ENCODE results near the gene TTC6. TPM values are rescaled to one million over a fixed set of nuclear protein-coding genes. Genes with fewer than 3 reads are reported as not detected.

TTC6 gene
- polyA plus RNA-seq, 3 donors = not detected

GRCh38 chr14:37637341-37637740, 41.9 kb downstream of the TTC6 start:
- H3K9me3 Mint-ChIP-seq = peaks cover 2 to 13% (median 7%) of the 10 kb centered on the region in 7 donors
- 100% methylated on average over 1 of the region's 4 CpGs for WGBS (ENCODE audit: insufficient coverage)
- Histone ChIP-seq H3K4me1 (ENCODE audit: control insufficient read depth in 1 of 2, insufficient read depth in 2 of 2, low read length in 2 of 2) (no peaks in the 10 kb centered on the region), H2AFZ (ENCODE audit: insufficient read depth, low read depth, low read length, poor library complexity, severe bottlenecking) (no peak overlapping the region), H3K36me3 (replicated peaks in 1 of 2; ENCODE audit: control insufficient read depth in 1 of 2, insufficient read depth in 2 of 2, low read length in 2 of 2) (no peaks in the 10 kb centered on the region), H4K20me1 (ENCODE audit: insufficient read depth, low read length) (no peaks in the 10 kb centered on the region), H3K27me3 (ENCODE audit: control insufficient read depth in 2 of 2, insufficient read depth in 2 of 2, low read length in 2 of 2) (no peaks in the 10 kb centered on the region), H3K4me3 (replicated peaks in 1 of 3; ENCODE audit: low read depth in 2 of 3, low read length in 3 of 3) (no peak overlapping the region), H3K27ac (ENCODE audit: low read depth in 1 of 2, low read length in 2 of 2) (no peak overlapping the region), H3K9ac (ENCODE audit: insufficient read depth, low read length, poor library complexity, severe bottlenecking) (no peak overlapping the region), H3K79me2 (ENCODE audit: insufficient read depth, low read length) (no peaks in the 10 kb centered on the region), H3K9me3 (replicated peaks in 1 of 2; ENCODE audit: control insufficient read depth in 1 of 2, insufficient read depth in 1 of 2, low read length in 2 of 2) (peaks cover 0 to 15% of the 10 kb centered on the region in 2 donors), H3K4me2 (replicated peaks; ENCODE audit: extremely low read depth, low read length, poor library complexity, severe bottlenecking) (no peak overlapping the region)
- no peak overlapping the region for H3K27ac Mint-ChIP-seq
- peaks cover 0 to 2% (median 2%) of the 10 kb centered on the region in 3 donors for H3K27me3 Mint-ChIP-seq (ENCODE audit: low read depth in 3 of 3)
- intact Hi-C loops (cut with micrococcal nuclease) = no loop called here
- no peaks in the 10 kb centered on the region for H3K36me3 Mint-ChIP-seq
- no peak for DNase-seq
- H3K4me1 Mint-ChIP-seq = no peaks in the 10 kb centered on the region
- H3K4me3 Mint-ChIP-seq = no peak overlapping the region
- TF ChIP-seq CTCF (IDR thresholded peaks at IDR 0.05) = no peak

GRCh38 chr14:37638599-37638998, 43.2 kb downstream of the TTC6 start:
- H3K4me1 ChIP-seq (ENCODE audit: control insufficient read depth in 1 of 2, insufficient read depth in 2 of 2, low read length in 2 of 2) = no peaks in the 10 kb centered on the region
- TF ChIP-seq CTCF (IDR thresholded peaks at IDR 0.05) = no peak
- no peaks in the 10 kb centered on the region for H3K36me3 ChIP-seq (replicated peaks in 1 of 2; ENCODE audit: control insufficient read depth in 1 of 2, insufficient read depth in 2 of 2, low read length in 2 of 2)
- H3K27ac Mint-ChIP-seq = no peak overlapping the region
- H3K4me3 ChIP-seq (replicated peaks in 1 of 3; ENCODE audit: low read depth in 2 of 3, low read length in 3 of 3) = no peak overlapping the region
- no peak overlapping the region for H3K27ac ChIP-seq (ENCODE audit: low read depth in 1 of 2, low read length in 2 of 2)
- H3K9ac ChIP-seq (ENCODE audit: insufficient read depth, low read length, poor library complexity, severe bottlenecking) = no peak overlapping the region
- H3K36me3 Mint-ChIP-seq = no peaks in the 10 kb centered on the region
- no peaks in the 10 kb centered on the region for H3K27me3 ChIP-seq (ENCODE audit: control insufficient read depth in 2 of 2, insufficient read depth in 2 of 2, low read length in 2 of 2)
- H4K20me1 ChIP-seq (ENCODE audit: insufficient read depth, low read length) = no peaks in the 10 kb centered on the region
- H3K4me2 ChIP-seq (replicated peaks; ENCODE audit: extremely low read depth, low read length, poor library complexity, severe bottlenecking) = no peak overlapping the region
- WGBS (ENCODE audit: insufficient coverage) = no CpG with 5 or more reads among the region's 2 CpGs
- H3K79me2 ChIP-seq (ENCODE audit: insufficient read depth, low read length) = no peaks in the 10 kb centered on the region
- H3K9me3 Mint-ChIP-seq = peaks cover 0 to 6% (median 2%) of the 10 kb centered on the region in 7 donors
- H2AFZ ChIP-seq (ENCODE audit: insufficient read depth, low read depth, low read length, poor library complexity, severe bottlenecking) = no peak overlapping the region
- H3K9me3 ChIP-seq (replicated peaks in 1 of 2; ENCODE audit: control insufficient read depth in 1 of 2, insufficient read depth in 1 of 2, low read length in 2 of 2) = peaks cover 0 to 3% of the 10 kb centered on the region in 2 donors
- intact Hi-C loops (cut with micrococcal nuclease) = no loop called here
- no peaks in the 10 kb centered on the region for H3K4me1 Mint-ChIP-seq
- H3K27me3 Mint-ChIP-seq (ENCODE audit: low read depth in 3 of 3) = peaks cover 0 to 2% (median 2%) of the 10 kb centered on the region in 3 donors
- no peak for DNase-seq
- H3K4me3 Mint-ChIP-seq = no peak overlapping the region

Data from CD14-positive monocyte (primary cell).